Caki2 (cell line): Measurements from ENCODE around the gene UGT2A2. TPM values are rescaled to one million over a fixed set of nuclear protein-coding genes. Genes with fewer than 3 reads are reported as not detected.

Source experiments
- DNase-seq: peaks from one replicate; pipeline ENCODE4 v3.0.0-alpha.2; 2015; ENCODE audit warnings: low read depth
- in situ Hi-C: cut with HindIII; loops from 2 replicates; pipeline ENCODE4 v1.10.0; 2016; ENCODE audit warnings: low sequenced_read_pairs, low pct_unique_long_range_greater_than_20kb, mixed read lengths
- total RNA-seq: library from RNA; depleted of rRNA; stranded (reverse); fragments of >200 nt; shearing (Covaris generic); gene quantifications from 2 replicates; pipeline ENCODE4 v1.2.3, GENCODE V29; 2014; ENCODE audit warnings: low replicate concordance; rRNA removed

Gene UGT2A2
- total RNA-seq, 1 experiment from 2014 or later: not detected

DNA sequence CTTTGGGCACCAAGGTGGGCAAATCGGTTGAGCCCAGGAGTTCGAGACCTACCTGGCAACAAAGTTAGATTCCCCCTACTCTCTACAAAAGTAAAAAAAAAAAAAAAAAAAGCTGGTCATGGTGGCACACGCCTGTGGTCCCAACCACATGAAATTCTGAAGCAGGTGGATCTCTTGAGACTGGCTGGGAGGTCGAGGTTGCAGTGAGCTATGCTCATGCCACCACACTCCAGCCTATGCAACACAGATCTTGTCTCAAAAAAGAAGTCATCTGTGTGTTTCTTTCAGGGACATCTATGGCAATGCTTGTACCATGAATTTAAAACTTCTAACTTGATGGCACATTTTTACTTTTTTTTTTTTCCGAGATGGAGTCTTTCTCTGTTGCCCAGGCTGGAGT lies 55.3 kb downstream of the UGT2A2 start:
- in situ Hi-C loops: no loop called here
- DNase-seq: no peak

DNA sequence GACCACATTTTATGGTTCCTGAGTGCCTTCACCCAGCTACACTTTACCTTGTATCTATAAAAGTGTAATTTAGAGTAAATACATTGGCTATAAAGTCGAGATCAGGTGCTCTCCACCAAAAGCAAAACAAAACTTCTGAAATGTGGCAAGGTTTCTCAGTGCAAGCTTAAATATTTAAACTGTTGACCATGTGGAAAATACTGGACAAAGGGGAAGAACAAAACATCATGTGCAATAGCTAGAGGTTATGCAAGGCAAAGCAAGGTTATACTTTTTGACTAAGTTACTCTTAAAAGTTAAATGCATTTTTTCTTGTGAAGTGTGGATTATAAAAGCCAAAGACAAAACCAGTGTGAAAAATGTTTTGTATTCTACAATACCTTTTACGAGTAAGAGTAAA lies 55.9 kb downstream of the UGT2A2 start:
- no peak for DNase-seq

DNA sequence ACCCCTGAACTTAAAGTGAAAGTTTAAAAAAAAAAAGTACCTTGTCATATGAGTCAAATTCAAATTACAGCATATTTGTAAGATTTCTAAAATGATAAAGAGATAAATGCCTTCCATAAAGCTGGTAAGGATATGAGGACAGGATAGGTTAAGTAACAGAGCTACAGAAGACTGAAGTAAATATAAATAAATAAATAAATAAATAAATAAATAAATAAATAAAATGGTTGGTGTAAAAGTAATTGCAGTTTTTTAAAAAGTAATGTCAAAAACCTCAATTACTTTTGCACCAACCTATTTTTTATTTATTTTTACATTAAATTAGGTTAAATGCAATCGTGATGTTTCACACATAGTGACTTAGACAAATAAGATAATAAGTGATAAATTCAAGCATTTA lies 62.2 kb downstream of the UGT2A2 start:
- DNase-seq: no peak
- in situ Hi-C loops: no loop called here

More for the DNA sequence above, 55.9 kb downstream of the UGT2A2 start:
- in situ Hi-C loops: no loop called here

DNA sequence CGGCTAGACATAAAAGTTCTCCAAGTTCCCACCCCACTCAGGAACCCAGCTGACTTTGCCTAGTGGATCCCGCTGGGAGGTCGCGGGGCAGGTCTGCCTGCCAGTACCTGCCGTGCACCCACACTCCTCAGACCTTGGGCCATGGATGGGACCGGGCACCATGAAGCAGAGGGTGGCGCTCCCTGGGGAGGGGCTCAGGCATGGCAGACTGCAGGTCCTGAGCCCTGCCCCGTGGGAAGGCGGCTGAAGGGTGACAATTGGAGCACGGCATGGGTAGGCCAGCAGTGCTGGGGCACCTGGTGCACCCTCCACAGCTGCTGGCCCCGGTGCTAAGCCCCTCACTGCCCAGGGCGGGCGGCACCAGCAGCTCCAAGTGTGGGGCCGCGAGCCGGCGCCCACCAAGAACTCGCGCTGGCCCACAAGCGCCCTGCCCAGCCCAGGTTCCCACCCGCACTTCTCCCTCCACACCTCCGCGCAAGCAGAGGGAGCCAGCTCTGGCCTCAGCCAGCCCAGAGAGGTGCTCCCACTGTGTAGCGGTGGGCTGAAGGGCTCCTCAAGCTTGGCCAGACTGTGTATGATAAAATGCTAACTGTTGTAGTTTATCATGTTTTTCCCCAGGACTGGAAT lies 63.1 kb downstream of the UGT2A2 start:
- DNase-seq: no peak
- in situ Hi-C loops: no loop called here

DNA sequence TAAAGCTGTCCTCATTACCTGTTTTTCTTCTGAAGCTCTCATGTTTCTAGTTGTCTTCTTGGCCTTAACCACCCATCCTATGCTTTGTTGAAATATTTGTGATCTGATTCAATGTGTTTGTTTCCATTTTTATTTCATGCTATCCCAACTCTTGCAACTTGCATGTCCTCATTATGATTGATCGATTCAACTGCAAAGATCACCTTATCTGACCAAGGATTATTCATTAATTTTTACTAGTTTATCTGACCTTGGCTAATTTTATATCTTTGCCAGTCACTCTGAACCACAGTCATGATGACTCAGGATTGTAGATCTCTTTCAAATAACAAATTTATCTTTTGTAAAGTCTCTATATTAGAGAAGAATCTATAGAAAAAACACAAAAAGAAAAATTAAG lies 70.7 kb downstream of the UGT2A2 start:
- in situ Hi-C loops: no loop called here
- DNase-seq: peak; percentile 41

DNA sequence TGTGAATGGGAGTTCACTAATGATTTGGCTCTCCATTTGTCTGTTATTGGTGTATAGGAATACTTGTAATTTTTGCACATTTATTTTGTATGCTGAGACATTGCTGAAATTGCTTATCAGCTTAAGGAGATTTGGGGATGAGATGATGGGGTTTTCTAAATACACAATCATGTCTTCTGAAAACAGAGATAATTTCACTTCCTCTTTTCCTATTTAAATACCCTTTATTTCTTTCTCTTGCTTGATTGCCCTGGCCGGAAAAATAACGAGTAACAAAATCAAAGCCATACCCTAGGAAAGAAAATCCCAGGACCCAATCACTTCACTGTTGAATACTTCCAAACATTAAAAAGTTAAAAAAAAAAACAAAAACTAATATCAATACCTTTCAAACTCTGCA lies 76.0 kb downstream of the UGT2A2 start:
- no peak for DNase-seq
- in situ Hi-C loops: no loop called here

DNA sequence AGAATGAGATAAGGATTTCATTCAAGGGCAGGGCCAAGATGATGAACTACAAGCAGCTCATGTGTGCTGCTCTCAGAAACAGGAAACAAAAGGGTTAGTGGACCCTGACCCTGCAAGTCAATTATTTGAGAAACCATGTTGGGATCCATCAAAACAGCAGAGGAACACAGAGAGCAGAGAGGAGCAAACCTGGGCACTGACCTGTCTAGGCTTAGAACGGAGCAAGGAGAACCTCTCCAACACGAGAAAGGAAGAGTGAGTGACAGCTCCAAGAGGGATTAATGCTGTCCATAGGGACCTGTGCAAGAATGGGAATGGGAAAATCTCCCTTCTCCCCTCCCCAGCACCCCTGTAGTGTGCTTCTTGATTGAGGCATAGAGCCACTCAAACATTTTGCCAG lies 89.8 kb downstream of the UGT2A2 start:
- in situ Hi-C loops: no loop called here
- no peak for DNase-seq

DNA sequence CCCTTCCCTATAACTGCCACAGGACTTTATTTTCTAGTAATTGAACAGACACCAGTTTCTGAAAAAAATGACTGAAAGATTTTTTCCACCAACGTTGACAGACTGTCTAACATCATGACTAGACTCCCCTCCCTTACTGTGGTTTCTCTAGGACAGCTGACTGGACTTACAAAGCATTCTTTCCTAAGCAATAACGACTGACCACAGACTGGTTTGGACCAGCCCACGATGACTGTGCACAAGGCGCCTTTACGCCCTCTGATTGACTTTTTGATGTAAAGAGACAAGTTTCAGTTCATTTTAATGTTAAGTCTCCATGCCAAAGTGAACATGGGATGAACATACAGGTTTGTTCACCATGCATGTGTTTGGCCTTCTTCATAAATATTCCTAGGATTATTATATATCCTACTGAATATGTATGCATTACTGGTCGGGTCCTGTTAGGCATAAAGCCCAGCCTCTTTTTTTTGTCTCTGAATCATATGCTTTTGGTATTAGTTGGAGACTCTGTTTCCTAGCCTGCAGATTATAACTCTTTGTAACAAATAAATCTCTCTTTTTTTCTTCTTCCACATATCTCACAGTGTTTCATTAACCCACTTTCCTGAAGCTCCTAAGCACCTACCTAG lies 93.2 kb downstream of the UGT2A2 start:
- DNase-seq: peak; percentile 43
- in situ Hi-C loops: no loop called here

Other genes starting within 250 kb of the UGT2A2 start
- gene UGT2B4, start 143.7 kb downstream of the UGT2A2 start, total RNA-seq: not detected in 2 replicates
- not detected in 2 replicates for gene UGT2A1, start 13.6 kb upstream of the UGT2A2 start, total RNA-seq
- not detected in 2 replicates for gene SULT1B1, start 121.0 kb upstream of the UGT2A2 start, total RNA-seq
- gene SULT1E1, start 220.5 kb upstream of the UGT2A2 start, total RNA-seq: not detected in 2 replicates